ENCODE measurements around the gene SMIM44.
A peak's percentile ranks its signal among the peaks of the same experiment; 100 is the strongest.
"Not testable (repeated sequence)": the region's sequence is repeated elsewhere in the genome, so short reads cannot be mapped to it uniquely, and the experiment has no call there.

The SMIM44 gene

GRCh38 chr19:3511506-3512251, 28.4 kb upstream of the SMIM44 start:
- Histone ChIP-seq H3K9ac (ENCODE audit: insufficient read length, low read depth) (peak overlapping the region; percentile 10), H3K36me3 (ENCODE audit: insufficient read depth, insufficient read length, low read length) (peaks cover 80% of the 10 kb centered on the region), H3K4me3 (ENCODE audit: insufficient read length, low read depth) (no peak overlapping the region)

GRCh38 chr19:3510727-3511126, 27.5 kb upstream of the SMIM44 start:
- Histone ChIP-seq H3K9ac (ENCODE audit: insufficient read length, low read depth) (peak overlapping the region; percentile 10), H3K27me3 (ENCODE audit: insufficient read depth, insufficient read length) (no peaks in the 10 kb centered on the region), H3K9me3 (ENCODE audit: insufficient read depth, low read length) (no peaks in the 10 kb centered on the region), H3K36me3 (ENCODE audit: insufficient read depth, insufficient read length, low read length) (peaks cover 70% of the 10 kb centered on the region), H3K4me1 (ENCODE audit: insufficient read depth, insufficient read length) (peaks cover 32% of the 10 kb centered on the region), H3K4me3 (ENCODE audit: insufficient read length, low read depth) (no peak overlapping the region)
- no peak for DNase-seq (ENCODE audit: low read depth, low spot score)
- TF ChIP-seq YY1 (IDR thresholded peaks at IDR 0.05; ENCODE audit: insufficient read depth, insufficient read length), result no peak
- no peak for TF ChIP-seq ZNF274 (IDR thresholded peaks at IDR 0.05; ENCODE audit: low read depth, low read length)
- TF ChIP-seq SUZ12 (IDR thresholded peaks at IDR 0.05; ENCODE audit: extremely low read depth, insufficient read depth, insufficient read length), result no peak

More at GRCh38 chr19:3511506-3512251, 28.4 kb upstream of the SMIM44 start:
- TF ChIP-seq ZNF274 (IDR thresholded peaks at IDR 0.05; ENCODE audit: low read depth, low read length), result no peak
- TF ChIP-seq YY1 (IDR thresholded peaks at IDR 0.05; ENCODE audit: insufficient read depth, insufficient read length), result no peak
- TF ChIP-seq SUZ12 (IDR thresholded peaks at IDR 0.05; ENCODE audit: extremely low read depth, insufficient read depth, insufficient read length), result no peak
- H3K9me3 ChIP-seq (ENCODE audit: insufficient read depth, low read length), result no peaks in the 10 kb centered on the region
- H3K27me3 ChIP-seq (ENCODE audit: insufficient read depth, insufficient read length), result no peaks in the 10 kb centered on the region
- peaks cover 40% of the 10 kb centered on the region for H3K4me1 ChIP-seq (ENCODE audit: insufficient read depth, insufficient read length)
- no peak for DNase-seq (ENCODE audit: low read depth, low spot score)

GRCh38 chr19:3509566-3509989, 26.3 kb upstream of the SMIM44 start:
- H3K9me3 ChIP-seq (ENCODE audit: insufficient read depth, low read length), result no peaks in the 10 kb centered on the region
- DNase-seq (ENCODE audit: low read depth, low spot score), result no peak
- no peak overlapping the region for H3K4me3 ChIP-seq (ENCODE audit: insufficient read length, low read depth)
- TF ChIP-seq ZNF274 (IDR thresholded peaks at IDR 0.05; ENCODE audit: low read depth, low read length) (no peak), YY1 (IDR thresholded peaks at IDR 0.05; ENCODE audit: insufficient read depth, insufficient read length) (no peak), SUZ12 (IDR thresholded peaks at IDR 0.05; ENCODE audit: extremely low read depth, insufficient read depth, insufficient read length) (no peak)
- peaks cover 64% of the 10 kb centered on the region for H3K36me3 ChIP-seq (ENCODE audit: insufficient read depth, insufficient read length, low read length)
- peak overlapping the region; percentile 44 for H3K9ac ChIP-seq (ENCODE audit: insufficient read length, low read depth)
- peaks cover 27% of the 10 kb centered on the region for H3K4me1 ChIP-seq (ENCODE audit: insufficient read depth, insufficient read length)
- no peaks in the 10 kb centered on the region for H3K27me3 ChIP-seq (ENCODE audit: insufficient read depth, insufficient read length)

- Histone ChIP-seq H3K4me1 (ENCODE audit: insufficient read depth, insufficient read length) (peaks cover 27% of the 10 kb centered on the region), H3K9me3 (ENCODE audit: insufficient read depth, low read length) (no peaks in the 10 kb centered on the region), H3K36me3 (ENCODE audit: insufficient read depth, insufficient read length, low read length) (peaks cover 58% of the 10 kb centered on the region), H3K4me3 (ENCODE audit: insufficient read length, low read depth) (no peak overlapping the region), H3K9ac (ENCODE audit: insufficient read length, low read depth) (peak overlapping the region; percentile 46), H3K27me3 (ENCODE audit: insufficient read depth, insufficient read length) (no peaks in the 10 kb centered on the region)
- DNase-seq (ENCODE audit: low read depth, low spot score), result no peak
- TF ChIP-seq ZNF274 (IDR thresholded peaks at IDR 0.05; ENCODE audit: low read depth, low read length) (no peak), YY1 (IDR thresholded peaks at IDR 0.05; ENCODE audit: insufficient read depth, insufficient read length) (no peak), SUZ12 (IDR thresholded peaks at IDR 0.05; ENCODE audit: extremely low read depth, insufficient read depth, insufficient read length) (no peak)
Observed at GRCh38 chr19:3508771-3509535, 25.7 kb upstream of the SMIM44 start.

- not testable (repeated sequence) for H3K9me3 ChIP-seq (ENCODE audit: insufficient read depth, low read length); H3K4me3 ChIP-seq (ENCODE audit: insufficient read length, low read depth); H3K27me3 ChIP-seq (ENCODE audit: insufficient read depth, insufficient read length); DNase-seq (ENCODE audit: low read depth, low spot score)
- Histone ChIP-seq H3K9ac (ENCODE audit: insufficient read length, low read depth) (peak overlapping the region; percentile 46), H3K4me1 (ENCODE audit: insufficient read depth, insufficient read length) (peaks cover 23% of the 10 kb centered on the region), H3K36me3 (ENCODE audit: insufficient read depth, insufficient read length, low read length) (peaks cover 51% of the 10 kb centered on the region)
Observed at GRCh38 chr19:3508121-3508661, 24.9 kb upstream of the SMIM44 start.

GRCh38 chr19:3507371-3508120, 24.3 kb upstream of the SMIM44 start:
- peak overlapping the region; percentile 95 for H3K9ac ChIP-seq (ENCODE audit: insufficient read length, low read depth)
- H3K27me3 ChIP-seq (ENCODE audit: insufficient read depth, insufficient read length), result no peaks in the 10 kb centered on the region
- H3K4me3 ChIP-seq (ENCODE audit: insufficient read length, low read depth), result peak overlapping the region; percentile 64
- H3K9me3 ChIP-seq (ENCODE audit: insufficient read depth, low read length), result no peaks in the 10 kb centered on the region
- DNase-seq (ENCODE audit: low read depth, low spot score), result no peak
- TF ChIP-seq ZNF274 (IDR thresholded peaks at IDR 0.05; ENCODE audit: low read depth, low read length) (no peak), SUZ12 (IDR thresholded peaks at IDR 0.05; ENCODE audit: extremely low read depth, insufficient read depth, insufficient read length) (no peak), YY1 (IDR thresholded peaks at IDR 0.05; ENCODE audit: insufficient read depth, insufficient read length) (no peak)
- H3K4me1 ChIP-seq (ENCODE audit: insufficient read depth, insufficient read length), result peaks cover 21% of the 10 kb centered on the region
- H3K36me3 ChIP-seq (ENCODE audit: insufficient read depth, insufficient read length, low read length), result peaks cover 44% of the 10 kb centered on the region
